HT1080 (cell line): ENCODE data around the gene IFT20. TPM values are rescaled to one million over a fixed set of nuclear protein-coding genes. Genes with fewer than 3 reads are reported as not detected.
A peak's percentile ranks its signal among the peaks of the same experiment; 100 is the strongest.
"Not testable (repeated sequence)": the region's sequence is repeated elsewhere in the genome, so short reads cannot be mapped to it uniquely, and the experiment has no call there.

Source experiments
- DNase-seq: peaks from one replicate; pipeline ENCODE4 v3.0.0-alpha.2; 2015; ENCODE audit warnings: low read depth
- total RNA-seq: library from RNA; depleted of rRNA; stranded (reverse); fragments of >200 nt; shearing (Covaris generic); gene quantifications from 2 replicates; pipeline ENCODE4 v1.2.3, GENCODE V29; 2014; rRNA removed

Gene IFT20
- total RNA-seq, 1 experiment from 2014 or later = 63.8 TPM

DNA sequence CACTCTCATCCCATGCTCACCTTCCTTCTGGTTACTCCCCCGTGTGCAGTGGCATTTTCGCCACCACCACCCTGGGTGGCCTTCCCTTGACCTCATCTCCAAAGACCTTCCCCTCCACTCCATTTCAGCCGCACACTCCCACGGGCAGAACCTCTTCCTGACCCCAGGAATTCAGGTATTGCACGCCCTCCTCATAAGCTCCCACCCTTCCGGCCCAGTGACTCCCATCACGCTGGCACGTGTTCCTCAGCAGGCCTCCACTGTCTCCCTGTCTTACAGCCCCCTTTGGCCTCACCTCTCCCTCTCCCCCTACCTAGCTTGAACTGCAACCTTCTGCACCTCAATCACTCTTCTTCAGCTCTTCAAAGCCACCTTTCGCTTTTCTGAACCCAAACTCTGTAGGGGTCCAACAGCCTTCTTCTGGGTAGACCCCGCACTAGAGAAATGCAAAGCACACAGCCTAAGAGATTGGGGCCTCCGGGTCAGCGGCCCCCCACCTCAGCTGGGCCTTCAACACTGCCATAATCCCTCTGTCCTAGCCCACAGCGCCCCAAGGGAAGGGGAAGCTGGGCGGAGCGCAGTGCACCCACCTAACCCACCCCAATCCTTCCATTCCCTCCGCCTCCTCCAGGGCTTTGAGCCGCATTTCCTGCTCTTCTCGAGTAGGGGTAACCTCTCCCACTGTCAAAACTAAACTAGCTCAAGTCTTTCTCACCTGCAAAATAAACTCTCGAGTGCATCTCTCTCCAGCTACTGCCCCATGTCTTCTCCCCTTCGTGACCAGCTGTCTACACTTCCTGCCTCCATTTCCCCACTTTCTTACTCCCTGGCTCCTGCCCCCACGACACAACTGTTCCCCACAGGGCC lies 17.9 kb downstream of the IFT20 start:
- no peak for DNase-seq

DNA sequence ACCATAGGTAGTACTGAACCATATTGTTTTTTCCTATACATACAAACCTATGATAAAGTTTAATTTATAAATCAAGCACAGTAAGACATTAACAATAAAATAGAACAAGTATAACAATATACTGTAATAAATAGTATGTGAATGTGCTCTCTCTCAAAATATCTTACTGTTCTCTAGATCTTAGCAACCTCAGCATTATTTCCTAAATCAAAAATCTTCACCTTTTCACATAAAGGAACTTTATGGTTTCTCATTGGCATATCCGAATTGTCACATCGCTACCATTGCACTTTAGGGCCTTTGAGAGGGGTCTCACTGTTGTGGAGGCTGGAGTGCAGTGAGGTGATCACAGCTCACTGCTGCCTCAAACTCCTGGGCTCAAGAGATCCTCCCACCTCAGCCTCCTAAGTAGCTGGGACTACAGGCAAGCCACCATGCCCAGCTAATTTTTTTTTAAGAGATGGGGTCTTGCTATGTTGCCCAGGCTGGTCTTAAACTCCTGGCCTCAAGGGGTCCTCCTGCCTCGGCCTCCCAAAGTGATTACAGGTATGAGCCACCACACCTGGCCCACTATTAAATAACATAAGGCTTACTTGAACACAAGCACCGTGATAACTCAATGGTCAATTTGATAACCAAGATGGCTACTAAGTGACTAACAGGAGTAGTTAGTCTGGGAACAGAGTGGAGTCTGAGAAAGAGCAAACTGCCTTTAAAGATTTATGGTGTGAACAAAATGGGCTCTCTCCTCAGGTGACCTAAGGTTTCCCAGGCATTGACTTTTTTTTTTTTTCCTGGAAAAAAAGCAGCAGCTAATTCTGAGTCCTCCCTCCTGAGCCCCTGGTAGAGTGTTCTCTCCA lies 19.2 kb downstream of the IFT20 start:
- no peak for DNase-seq

DNA sequence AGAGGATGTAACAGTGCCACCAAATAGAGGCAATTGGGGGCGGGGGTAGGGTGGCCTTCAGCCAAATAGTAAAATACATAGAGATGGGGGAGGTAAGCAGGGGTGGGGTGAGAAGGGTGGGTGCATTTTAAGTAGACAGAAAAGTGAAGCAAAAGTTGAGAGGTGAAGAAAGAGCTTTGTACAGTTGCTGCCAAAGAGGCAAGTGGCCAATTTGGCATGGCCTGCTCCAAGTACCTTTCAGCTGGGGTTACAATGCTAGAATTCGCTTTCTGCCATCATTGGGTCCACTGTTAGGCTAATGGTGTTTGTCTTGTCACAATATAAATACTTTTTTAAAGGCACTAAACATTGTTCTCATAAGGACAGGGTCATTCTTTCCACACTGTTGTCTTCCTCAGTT lies 21.4 kb downstream of the IFT20 start:
- no peak for DNase-seq

DNA sequence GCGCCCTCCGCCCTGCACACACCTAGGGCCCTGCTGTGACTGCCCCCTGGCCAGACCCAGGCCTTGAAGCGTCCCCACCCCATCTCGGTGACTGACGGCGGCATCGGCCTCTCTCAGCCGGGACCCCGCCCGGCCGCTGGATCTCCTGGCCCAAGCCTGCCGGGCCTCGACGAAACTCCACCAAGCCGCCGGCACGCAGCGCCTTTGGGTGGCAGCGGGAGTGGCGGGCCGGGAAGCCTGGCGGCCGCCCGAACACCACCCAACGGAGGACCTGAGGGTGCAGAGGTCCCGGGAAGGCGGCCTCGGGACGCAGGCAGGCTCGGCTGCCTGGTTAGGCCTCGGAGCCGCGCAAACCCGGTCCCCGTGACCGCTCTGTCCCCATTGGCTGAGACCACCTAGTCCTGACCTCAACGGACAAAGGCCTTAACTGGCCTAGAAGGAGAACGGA lies 28.3 kb downstream of the IFT20 start:
- DNase-seq = no peak

DNA sequence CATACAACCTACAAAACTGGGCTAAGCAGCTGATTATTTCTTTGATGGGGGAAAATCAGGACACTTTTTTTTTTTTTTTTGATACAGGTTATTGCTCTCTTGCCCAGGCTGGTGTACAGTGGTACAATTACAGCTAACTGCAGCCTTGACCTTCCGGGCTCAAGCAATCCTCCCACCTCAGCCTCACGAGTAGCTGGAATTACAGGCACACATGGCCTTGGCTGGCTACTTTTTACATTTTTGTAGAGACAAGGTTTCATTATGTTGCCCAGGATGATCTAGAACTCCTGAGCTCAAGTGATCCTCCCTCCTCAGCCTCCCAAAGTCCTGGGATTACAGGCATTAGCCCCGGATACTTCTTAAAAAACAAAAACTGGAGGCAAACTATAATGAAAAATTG lies 36.8 kb downstream of the IFT20 start:
- DNase-seq = no peak

DNA sequence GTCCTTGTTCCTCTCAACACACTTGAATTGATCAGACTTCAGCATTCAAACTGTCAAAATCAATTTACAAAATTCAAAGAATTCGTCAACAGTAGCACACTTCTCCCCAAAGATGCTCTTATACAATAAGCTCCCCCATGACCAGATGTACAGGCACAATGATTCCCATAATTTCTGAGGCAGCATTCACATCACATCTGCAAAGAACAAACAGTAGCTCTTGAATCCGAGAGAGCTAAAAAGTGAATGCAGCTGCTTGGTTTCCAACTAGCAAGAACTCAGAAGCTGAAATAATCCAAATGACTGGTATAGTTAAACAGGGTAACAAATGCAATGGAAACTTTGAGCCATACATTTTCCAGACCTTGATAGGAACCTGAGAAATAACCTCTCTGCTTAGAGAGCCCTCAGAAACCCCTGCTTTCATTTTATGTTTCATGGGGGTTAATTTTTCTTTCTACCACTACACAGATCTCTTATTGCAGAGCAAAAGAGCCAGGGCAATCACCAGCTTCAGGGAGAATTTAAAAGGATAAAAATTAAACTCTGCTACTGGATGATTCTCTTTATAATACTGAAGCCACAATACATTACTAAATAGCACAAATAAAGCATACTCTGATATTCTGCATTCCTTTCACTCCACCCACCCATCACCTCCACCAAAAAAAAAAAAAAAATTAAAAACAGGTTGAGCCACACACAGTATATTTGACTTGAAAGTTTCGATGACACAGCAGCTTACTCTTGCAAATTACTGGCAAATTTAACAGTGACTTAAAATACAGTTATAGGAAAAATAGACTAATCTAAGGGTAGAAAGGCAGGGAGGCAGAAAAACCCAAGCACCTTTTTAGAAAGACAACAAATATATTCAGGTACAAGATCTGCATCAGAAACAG lies 39.3 kb downstream of the IFT20 start:
- DNase-seq = no peak

DNA sequence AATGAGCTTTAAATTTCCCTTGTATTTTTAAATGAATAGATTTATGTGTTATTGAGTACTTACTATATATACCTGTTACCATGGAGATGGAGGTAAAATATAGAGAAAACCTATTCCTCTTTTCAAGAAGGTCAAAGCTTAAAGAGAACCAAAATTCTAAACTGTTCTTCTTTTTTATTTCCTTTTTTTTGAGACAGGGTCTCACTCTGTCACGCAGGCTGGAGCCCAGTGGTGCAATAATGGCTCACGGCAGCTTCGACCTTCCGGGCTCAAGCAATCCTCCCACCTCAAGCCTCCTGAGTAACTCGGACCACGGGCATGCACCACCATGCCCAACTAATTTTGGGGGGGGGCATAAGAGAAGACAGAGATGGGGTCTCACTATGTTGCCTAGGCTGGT lies 41.3 kb downstream of the IFT20 start:
- no peak for DNase-seq

DNA sequence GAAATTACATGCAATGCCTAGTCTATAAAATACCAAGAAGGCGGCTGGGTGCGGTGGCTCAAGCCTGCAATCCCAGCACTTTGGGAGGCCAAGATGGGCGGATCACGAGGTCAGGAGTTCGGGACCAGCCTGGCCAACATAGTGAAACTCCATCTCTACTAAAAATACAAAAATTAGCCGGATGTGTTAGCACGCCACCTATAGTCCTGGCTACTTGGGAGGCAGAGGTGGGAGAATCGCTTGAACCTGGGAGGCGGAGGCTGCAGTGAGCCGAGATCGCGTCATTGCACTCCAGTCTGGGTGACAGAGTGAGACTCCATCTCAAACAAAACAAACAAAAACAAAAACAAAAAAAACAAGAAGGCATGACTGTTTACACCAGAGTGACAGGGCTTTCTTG lies 42.4 kb downstream of the IFT20 start:
- not testable (repeated sequence) for DNase-seq

DNA sequence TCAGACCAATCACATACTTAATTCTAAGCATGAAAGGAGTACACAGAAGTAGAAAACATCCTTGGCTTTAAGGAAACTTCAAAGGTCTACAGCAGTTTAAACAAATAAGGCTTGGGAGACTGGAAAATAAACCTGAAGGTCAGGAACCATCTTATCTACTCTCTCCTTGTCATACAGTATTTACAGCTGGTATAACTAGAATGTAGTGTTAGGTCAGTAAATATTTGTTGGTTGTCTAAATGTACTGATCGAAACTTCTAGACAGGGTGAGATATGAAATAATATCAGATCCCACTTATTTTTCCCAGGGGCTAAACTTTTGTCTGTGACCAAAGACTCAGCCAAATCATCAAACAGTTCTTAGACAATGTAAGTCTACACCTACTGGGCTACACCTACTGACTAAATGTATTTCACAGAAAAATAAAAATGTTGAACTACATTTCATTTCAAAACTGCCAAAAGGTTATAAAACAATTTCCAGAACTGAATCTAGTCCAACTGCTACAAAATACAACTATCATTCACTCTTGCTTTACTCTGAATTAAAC lies 43.4 kb downstream of the IFT20 start:
- DNase-seq = no peak

DNA sequence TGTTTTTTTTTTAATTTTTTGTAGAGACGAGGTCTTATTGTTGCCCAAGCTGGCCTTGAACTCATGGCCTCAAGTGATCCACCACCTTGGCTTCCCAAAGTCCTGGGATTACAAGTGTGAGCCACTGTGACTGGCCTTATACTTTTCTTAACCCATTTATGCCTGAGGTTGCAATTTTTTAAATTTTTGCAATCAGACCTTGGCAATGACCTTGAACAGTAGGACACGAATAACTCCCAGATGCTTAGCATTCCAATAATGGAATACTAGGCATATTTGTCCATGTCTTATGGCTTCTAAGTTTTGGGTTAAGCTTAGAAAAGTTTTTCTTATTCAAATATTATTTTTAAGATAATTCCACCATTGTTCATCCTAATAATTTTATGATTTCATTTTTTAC lies 44.6 kb downstream of the IFT20 start:
- DNase-seq = no peak

DNA sequence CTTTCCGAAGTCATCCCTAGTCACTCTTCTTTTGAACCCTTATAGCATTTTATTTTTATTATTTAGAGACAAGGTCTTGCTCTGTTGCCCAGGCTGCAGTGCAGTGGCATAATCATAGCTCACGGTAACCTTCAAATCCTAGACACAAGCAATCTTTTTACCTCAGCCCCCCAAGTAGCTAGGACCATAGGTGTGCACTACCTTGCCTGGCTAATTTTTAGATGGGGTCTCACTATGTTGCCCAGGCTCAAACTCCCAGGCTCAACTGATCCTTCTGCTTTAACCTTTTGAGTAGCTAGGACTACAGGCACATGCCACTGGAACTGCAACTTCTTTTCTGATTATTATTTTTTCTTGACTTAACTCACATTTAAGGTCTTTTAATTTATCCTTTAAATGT lies 49.3 kb downstream of the IFT20 start:
- no peak for DNase-seq

DNA sequence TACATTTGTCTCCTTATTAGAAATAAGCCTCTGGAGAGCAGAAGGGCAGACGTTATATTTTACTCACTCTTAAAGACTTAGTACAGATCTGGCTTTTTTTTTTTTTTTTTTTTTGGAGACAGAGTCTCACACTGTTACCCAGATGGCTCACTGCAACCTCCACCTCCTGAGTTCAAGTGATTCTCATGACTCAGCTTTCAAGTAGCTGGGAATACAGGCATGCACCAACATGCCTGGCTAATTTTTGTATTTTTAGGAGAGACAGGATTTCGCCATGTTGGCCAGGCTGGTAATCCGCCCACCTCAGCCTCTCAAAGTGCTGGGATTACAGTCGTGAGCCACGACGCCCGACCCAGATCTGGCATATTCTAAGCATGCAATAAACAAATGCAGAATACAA lies 52.7 kb downstream of the IFT20 start:
- peak; percentile 92 for DNase-seq

DNA sequence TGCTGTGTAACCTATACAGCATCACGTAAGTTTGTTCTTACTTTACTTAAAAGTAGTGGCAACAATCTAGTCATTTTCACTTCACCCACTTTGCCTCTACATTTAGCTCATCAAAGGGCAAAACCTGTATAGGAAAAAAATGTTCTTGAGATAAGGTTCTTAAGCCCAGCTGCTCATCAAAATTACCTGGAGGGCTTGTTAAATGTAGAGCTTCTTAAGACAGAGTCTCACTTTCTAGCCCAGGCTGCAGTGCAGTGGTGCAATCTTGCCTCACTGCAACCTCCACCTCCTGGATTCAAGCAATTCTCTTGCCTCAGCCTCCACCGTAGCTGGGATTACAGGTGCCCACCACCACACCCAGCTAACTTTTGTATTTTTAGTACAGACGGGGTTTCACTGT lies 54.4 kb downstream of the IFT20 start:
- DNase-seq = no peak

DNA sequence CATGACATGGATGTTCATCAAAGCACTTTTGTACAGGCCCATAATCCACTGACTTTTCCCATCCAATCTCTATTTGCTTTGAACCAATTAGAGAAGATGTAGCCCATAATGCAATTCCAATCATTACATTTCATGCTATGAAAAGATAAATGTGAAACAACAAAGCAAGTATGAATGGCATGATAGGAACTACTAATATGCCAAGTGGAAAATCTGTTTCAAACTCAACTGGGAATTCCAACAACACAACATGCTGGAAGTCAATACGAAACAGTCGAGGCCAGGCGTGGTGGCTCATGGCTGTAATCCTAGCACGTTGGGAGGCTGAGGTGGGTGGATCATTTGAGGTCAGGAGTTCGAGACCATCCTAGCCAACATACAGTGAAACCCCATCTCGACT lies 55.9 kb downstream of the IFT20 start:
- no peak for DNase-seq

Other genes starting within 250 kb of the IFT20 start
- gene TMEM97, start 16.3 kb downstream of the IFT20 start, total RNA-seq = 41.3 and 52.9 TPM in 2 replicates
- 53.1 and 64.8 TPM in 2 replicates for gene TNFAIP1, start 289 bp upstream of the IFT20 start, total RNA-seq
- gene POLDIP2, start 22.1 kb upstream of the IFT20 start, total RNA-seq = 173 and 192 TPM in 2 replicates
- not detected in 2 replicates for gene SEBOX, start 29.7 kb upstream of the IFT20 start, total RNA-seq
- gene VTN, start 34.8 kb upstream of the IFT20 start, total RNA-seq = not detected in 2 replicates
- gene SARM1, start 36.2 kb upstream of the IFT20 start, total RNA-seq = 3.9 and 10.9 TPM in 2 replicates
- gene SLC46A1, start 70.7 kb upstream of the IFT20 start, total RNA-seq = 2.2 and 2.4 TPM in 2 replicates
- gene SLC13A2, start 138.2 kb upstream of the IFT20 start, total RNA-seq = not detected in 2 replicates
- not detected in 2 replicates for gene FOXN1, start 170.9 kb upstream of the IFT20 start, total RNA-seq
- 57.8 and 58.4 TPM in 2 replicates for gene UNC119, start 217.2 kb upstream of the IFT20 start, total RNA-seq
- 34.1 and 43.0 TPM in 2 replicates for gene PIGS, start 236.1 kb upstream of the IFT20 start, total RNA-seq
- gene ALDOC, start 241.4 kb upstream of the IFT20 start, total RNA-seq = 17.1 and 18.4 TPM in 2 replicates